Forelimb muscle (tissue), 1 donor: ENCODE measurements around the gene LNX1. TPM values are rescaled to one million over a fixed set of nuclear protein-coding genes. Genes with fewer than 3 reads are reported as not detected.

ENCODE experiments used
- DNase-seq: peaks from one replicate; pipeline ENCODE4 v3.0.0-alpha.2; 2013; ENCODE audit warnings: low read depth
- polyA plus RNA-seq: library from polyadenylated mRNA; unstranded; fragments of 120-200 nt; gene quantifications from one replicate; pipeline ENCODE4 v1.2.1, GENCODE V29; 2013; ENCODE audit not compliant: insufficient read length

Gene LNX1
- polyA plus RNA-seq, 1 donor, result 4.2 TPM

DNA sequence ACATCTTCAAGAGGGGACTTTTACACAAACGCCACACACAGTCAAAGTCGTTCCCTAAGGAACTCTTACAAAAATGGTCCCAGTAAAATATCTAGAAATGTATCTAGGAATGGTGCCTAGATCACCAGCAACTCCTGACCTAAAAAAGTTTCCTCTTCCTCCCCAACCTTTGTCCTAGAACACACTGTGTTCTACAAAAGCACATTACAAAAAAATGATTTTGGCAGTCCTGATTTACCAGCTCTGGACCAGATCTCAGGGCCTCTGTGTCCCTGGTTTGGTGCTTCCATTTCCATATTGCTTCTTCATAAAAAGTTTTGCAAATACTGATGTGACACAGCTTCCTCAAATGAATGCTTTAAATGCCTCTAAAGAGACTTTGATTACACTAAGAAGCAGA, 55.0 kb downstream of the LNX1 start:
- no peak for DNase-seq

DNA sequence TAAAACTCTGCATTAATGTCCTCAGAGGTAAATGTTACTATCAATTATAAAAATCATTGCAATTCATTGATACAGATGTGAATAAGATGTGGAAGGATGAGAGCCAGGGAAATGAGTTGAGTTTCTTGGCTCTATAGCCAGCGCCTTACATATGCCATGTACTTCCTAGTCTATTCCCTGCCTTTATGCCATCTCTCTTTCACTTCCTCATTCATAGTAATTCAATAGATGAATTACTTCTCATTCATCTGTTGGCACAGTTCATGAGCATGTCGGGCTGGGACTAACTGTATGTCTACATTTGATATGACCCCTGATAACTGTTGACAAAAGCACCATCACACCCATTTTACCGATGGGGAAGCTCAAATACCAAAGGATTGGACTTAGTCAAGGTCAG, 55.7 kb downstream of the LNX1 start:
- no peak for DNase-seq

DNA sequence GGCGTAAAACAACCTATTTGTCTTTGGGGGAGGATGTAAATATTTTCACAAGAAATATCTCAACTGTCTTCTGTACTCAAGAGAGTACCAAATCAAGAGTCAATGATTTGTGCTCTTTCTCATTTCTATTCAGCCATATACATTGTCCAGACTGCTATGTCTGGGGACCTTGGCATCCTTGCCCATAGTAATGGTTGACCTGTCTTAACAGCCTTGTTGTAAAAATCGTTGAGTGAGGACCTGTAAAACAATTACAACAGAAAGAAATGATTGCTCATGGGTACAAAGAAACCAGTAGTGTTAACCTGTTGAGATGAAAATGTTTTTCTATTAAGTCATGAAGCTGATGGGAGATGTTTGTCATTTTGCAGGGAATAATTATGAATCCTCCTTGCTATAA, 56.6 kb downstream of the LNX1 start:
- no peak for DNase-seq

DNA sequence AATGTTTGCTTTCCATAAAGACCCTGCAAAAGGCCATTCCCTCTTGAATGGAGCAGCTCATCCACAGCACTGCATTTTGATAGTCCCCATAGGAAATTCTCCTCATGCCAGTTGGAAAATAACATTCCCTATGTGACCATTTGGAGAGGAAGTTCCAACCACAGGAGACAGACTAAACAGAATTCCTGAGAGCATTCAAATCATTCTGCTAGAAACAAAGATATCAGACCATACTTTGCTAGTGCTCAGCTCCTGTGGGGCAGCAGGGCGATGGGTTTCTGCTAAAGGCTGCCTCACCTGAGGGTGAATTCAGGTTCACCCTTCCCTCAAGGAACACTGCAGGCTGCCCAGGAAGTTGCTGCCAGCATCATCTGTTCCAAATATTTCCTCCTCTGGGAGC, 58.8 kb downstream of the LNX1 start:
- no peak for DNase-seq

DNA sequence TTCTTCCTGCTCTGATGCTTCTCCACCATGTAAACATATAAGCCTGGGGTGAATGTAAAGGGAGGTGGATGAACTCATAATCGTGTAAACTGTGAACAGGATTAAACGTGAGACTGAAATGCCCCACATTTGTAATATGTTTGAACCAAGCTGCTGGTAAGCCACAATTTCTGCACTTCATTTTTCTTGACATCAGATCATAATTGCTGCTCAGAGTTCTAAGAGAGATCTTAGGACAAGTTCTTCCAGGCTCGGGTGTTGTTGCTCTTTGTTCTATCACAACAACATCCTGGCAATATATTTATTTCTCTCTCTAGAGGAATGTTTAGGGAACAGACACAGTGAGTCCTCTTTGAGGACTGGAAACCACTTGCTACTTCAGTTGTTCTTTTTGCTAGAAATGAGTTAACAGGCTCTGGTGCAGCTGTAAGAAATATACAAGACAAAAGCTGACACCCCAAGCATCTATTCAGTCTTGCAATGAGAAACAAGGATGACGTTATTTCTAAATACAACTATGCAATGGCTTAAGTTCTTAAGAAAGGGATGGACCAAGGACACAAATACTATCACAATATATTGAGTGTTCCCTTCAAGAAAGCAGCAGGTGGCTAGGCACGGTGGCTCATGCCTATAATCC, 59.6 kb downstream of the LNX1 start:
- no peak for DNase-seq

DNA sequence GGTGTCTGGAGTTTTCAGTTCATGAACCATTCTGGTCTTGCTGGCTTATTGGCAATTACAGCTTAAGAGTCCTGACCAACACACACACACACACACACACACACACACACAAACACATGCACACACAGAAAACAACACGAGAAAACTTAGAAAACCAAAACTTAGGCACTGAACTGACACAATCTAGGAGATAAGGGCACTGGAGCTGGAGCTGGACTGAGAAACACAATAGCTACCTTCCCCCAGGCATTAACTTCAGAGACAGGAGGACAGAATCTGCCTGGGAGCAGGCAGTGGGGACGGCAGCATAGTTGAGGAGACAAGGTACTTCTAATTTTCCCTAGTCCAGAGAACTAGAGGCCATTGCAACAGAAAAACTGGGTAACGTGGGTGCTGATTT, 62.3 kb downstream of the LNX1 start:
- no peak for DNase-seq

DNA sequence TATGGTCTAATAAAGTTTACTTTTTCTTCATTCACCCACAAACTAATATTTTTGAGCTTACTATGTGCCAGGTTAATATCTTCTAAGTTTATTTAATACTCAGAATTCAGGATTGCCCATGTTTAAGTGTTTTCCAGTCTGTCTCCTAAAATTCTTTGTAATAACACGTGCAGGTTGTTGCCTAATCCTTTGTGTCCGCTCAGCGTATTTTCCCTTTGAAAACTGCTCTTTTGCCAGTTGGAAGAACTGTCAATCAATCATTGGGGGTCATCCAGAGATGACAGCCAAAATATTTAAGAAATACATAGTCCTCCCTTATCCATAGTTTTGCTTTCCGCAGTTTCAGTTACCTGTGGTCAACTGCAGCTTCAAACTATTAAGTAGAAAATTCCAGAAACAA, 63.4 kb downstream of the LNX1 start:
- no peak for DNase-seq

DNA sequence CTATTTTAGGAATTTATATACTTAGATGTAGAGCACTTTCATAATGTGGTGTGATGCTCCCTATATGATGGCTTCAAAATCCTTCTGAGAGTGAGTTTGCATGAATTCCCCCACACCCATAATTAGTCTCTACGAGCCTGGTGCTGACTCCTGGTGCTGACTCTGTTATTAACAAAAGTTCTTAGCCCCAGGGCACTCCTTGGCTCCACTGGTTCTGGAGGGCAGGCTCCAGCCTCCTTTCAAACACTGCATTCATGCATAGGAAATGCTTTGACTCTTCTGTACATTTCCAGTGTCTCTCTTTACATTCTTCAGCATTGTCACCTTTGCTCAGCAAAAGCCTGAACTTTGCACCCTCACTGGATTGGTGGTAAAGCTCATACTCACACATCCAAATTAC, 64.0 kb downstream of the LNX1 start:
- DNase-seq, result no peak

DNA sequence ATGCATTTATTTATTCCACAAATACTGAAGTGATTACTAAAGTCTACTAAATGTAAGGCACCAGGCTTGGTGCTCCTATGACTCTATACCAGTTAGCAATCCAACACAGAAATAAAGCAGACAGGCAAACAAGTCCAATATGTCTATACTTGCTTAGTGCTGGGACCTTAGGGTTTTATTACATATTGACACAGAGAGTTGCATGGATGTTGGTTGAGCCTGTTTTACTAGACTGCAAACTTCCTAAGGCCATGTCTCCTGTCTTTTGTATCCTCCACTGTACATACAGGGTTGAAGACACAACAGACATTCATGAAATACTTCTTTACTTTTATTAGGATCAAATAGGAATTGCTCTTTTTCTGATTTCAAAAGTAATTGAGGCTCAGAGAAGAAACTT, 69.0 kb downstream of the LNX1 start:
- no peak for DNase-seq

DNA sequence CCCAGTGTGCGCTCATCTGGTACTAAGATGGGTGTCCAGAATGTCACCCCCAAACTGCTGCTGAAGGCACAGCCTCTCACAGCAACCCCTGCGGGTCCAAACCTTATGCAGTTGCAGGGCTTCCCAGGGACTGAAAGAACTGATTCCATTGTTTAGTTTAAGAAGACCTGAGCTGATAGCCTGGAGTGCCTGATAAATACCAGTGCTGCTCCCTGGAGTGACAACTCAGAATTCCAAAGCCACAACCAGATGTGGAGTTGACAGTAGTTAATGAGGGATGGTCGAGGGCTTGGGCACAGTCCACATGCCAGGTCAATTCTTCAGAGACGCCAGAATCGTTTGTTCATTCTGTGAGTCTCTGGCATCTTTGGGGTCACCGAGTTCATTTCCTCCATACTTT, 71.2 kb downstream of the LNX1 start:
- DNase-seq, result no peak

DNA sequence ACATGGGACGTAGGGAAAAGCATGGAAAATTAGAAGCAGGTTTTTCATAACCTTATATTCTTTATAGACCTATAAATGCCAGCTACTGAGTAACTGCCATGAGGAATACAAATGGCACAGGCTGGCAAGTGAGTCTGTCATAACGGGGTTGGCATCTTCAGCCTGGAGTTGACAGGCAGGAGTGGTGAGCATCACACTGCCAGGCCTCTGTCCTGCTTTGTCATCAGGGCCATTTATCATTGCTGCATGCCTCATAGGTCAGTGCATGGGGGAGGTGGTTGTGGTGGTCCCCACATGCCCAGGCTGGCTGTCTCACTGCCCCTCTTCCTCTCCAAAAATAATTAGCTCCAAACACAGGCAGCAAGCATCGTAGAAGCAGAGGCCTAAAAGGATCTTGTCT, 72.5 kb downstream of the LNX1 start:
- no peak for DNase-seq

DNA sequence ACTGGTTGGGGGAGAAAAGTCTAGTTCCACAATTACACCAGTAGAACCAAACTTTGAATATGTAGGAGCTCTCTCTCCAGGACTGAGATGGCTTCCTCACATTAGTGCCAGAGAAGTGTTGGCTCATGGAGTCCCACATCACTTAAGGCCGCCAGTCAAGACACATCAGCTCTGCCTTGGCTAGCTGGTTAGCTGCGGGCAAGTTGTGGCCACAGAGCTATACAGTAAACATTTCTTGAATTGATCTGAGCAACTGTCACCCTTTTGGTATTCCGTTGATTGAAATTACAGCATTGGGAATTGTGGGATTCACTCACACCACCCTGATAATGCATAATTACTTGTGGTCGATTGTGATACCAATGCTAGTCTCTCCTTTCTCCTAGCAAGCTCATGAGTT, 76.2 kb downstream of the LNX1 start:
- DNase-seq, result no peak

DNA sequence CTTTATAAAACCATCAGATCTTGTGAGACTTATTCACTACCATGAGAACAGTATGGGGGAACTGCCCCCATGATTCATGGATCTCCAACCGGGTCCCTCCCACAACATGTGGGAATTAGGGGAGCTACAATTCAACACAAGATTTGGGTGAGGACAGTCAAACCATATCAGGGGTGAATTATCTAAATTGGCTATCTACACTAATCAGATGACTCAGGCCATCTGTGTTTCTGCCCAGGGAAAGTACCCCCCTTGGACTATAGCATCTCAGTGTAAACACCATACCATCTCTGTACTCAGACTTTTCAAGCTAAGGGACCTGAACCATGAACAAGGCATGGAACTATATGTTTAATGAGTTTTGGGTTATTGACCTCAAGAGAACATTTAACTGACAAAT, 76.8 kb downstream of the LNX1 start:
- DNase-seq, result no peak

DNA sequence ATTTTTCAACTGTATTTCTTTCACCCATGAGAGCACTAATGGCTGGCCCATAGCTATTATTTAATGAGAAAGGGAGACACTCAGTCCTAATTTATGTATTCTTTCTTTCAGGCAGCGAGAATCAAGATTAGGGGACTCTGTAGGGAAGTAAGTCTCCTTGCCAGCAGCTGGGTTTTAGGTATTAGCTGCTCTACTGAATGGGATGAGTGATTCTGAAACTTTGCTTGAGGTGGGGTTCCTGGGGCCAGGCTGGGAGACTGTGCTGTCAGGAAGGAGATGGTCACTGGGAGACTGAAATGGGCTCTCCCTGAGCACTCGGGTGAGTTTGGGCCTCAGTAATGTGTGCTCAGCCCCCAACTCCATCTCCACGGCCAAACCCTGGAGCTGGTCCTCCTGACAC, 78.7 kb downstream of the LNX1 start:
- DNase-seq, result no peak

DNA sequence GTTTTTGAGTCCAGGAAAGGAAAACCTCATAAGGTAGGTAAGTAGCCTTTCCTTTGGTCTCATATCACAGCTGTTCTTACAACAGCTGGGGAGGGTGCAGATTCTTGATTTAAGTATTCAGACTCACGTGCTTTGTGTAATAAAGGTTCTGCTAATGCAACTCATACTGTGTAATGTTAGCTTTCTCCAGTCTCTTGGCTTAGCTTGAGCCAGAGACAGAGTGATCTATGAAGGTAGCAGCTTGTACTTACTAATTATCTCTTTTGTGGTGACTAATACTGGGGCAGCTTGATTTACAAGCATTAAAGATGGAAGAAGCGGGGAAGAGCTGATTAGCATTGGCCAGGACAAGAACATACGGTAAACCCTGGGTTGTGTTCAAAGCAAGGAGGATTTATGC, 80.3 kb downstream of the LNX1 start:
- DNase-seq, result no peak

DNA sequence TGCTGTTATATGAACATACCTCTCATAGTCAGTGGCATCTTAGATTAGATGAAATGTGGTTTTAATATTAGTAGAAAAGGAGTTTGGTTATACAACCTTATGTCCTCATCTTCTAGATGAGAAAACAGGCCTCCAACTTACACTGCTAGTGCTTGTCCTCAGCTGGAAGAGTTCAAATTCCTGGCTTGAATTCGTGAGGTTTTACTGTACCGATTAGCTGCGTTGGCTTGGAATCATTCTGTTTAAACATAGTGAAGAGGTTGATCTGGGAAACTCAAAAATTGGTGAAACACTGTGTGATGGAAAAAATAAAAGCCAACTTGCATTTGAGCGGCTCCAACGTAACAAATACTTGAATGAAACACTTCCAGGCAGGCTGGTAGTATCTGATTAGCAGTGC, 81.0 kb downstream of the LNX1 start:
- DNase-seq, result no peak

DNA sequence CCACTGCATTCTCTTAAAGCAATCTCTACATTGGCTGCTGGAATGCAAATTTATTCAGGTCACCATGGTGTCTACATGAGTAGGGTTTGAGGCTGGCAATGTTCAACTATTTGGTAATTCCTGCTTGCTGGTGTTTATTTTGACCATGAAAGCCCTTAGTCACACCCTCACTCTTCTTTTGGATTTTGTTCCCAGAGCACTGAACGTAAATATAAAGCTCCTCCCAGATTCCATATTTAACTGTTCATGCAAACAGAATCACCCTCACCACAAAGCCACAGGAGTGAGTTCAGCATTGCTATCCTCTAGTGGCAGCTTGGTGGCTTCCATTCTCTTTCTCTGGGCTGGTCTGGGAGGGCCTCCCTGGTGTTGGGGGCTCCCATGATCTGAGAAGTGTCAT, 82.8 kb downstream of the LNX1 start:
- DNase-seq, result no peak

DNA sequence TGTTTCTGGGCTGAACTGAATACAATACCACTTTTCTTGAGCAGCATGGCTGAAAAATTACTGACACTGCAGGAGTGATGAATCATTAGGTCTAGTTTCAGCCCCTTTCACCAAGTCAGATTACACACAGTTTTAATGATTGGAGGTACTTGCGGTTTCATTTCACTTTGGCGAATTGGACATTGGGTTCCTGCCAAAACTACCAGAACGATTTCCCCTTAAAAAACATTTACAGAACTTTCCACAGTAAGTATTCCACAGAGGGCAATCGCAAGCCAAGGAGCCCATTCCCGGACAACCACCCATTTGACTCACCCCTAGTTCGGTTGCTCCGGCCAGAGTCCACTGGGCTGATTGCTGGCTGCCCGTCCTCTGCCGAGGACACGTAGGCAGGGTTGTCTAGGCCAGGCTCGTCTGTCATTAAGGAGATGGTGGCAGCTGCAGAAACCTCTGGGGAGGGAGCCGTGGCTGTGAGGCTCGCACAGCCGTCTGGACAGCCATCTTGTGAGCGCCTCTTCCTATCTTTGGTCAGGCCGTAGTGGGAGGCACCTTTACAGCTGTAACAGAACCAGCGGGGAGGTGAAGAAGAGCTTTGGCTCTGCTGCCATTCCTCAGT, 83.5 kb downstream of the LNX1 start:
- no peak for DNase-seq

DNA sequence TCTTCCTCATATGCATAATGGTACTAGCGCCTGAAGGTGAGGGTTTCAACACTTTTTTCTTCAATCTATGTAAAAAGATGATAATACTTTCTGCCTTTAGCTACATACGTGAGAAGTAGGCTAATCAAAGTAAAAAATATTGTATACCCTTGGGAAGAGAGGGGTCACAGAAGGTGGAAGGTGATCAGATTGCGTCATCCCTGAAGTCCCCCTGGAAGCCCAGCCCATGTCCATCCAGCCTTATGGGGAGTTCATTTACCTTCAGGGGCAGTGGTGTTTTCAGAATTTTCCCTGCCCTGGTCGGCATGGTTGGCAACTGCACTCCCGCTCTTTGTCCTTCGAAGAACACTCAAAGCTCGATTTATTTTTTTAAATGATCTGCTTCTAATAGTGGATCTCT, 84.2 kb downstream of the LNX1 start:
- no peak for DNase-seq

DNA sequence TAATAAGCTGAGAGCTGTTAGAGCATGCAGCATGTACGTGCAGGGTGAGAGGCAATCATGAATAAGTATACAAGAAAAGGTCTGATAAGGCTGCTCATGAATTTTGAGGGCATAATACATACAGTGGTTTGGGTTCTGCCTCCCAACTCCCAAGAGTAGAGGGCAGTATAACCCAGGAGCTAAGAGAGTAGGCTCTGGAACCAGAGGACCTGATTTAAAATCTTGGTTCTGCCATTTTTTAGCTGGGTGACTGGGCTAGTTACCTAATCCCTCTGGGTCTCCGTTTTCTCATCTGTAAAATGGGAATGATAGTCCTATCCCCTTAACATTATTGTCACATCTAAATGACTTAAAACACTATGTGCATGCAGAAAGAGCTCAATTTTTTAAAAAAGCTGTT, 85.3 kb downstream of the LNX1 start:
- DNase-seq, result no peak

DNA sequence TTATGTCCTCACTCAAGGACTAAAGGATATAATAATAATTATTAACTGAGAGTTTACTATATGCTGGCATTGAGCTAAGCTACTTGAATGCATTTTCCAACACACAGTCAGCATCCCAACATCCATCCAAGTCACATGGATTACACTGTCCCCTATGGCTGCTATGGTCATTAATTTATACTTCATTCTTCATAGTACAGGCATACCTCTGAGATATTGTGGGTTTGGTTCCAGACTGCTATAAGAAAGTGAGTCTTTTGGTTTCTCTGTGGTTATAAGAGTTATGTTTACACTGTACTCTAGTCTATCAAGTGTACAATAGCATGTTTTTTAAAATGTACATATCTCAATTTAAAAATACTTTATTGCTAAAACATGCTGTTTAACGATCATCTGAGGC, 89.2 kb downstream of the LNX1 start:
- no peak for DNase-seq

DNA sequence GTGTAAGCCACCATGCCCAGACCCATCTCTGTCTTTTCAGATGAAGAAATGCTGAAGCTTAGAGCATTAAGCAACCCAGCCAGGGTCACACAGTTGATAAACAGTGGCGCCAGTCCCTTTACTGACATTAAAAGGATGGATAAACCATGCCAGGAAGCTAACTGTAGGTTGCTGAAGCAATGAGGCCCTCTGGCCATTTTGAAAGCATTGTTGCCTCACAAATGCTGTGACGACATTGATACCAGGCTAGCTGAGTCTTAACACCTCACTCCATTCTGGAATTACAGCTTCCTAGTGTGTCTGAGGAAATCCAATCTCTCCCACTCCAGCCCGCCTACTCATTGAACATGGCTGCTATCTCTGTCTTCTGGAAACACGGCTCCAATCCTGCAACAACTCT, 89.7 kb downstream of the LNX1 start:
- no peak for DNase-seq

DNA sequence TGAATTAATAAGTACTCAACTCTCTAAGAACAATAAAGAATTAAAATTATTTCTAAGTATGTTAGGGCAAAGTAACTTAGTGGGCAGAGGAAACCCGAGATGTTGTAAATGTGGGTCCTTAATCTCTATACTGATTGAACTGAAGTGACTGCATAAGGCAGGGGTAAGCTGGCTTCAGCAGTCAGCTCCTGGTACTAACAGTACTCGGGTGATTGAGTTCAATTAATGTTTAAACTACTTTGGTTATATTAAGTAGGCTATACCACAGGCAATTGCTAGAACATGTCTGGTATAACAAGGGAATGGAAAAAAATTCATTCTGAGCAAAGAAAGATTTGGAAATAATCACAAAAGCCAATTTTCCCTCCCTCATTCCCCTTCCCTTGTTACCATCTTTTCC, 90.7 kb downstream of the LNX1 start:
- DNase-seq, result no peak

DNA sequence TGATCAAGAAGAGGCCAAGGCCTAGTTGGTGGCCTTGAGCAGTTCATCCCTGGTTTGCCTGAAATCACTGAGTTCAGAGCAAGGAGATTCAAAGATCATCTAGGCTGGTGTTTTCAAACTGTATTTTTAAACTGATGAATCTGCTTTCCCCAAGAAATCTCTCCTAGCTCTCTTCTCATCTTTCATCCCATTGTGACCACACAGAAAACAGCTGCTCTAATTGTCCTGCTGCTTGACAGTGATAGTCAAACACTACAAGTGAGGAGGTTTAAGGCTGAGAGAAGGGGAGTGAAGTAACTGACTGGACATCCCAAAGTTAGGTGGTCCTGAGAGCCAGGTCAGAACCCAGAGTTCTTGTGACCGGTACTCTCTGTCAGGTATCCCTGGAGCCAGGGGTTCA, 91.5 kb downstream of the LNX1 start:
- no peak for DNase-seq
